HEK293 (cell line): ENCODE data around the gene OSBPL1A.

Source experiments
- CTCF ChIA-PET: fragments of 350-600 bp; formaldehyde crosslinking; extraction: SDS; loops from one replicate; lab custom pipeline; 2021; ENCODE audit warnings: antibody characterized with exemption; lab: Yijun Ruan, JAX
- POLR2A ChIA-PET: fragments of 300-600 bp; formaldehyde crosslinking; extraction: SDS; loops from one replicate; lab custom pipeline; 2020; ENCODE audit warnings: antibody characterized with exemption, inconsistent platforms; lab: Yijun Ruan, JAX
- H3K27ac ChIP-seq: fragments of 200-500 bp; sonication (Bioruptor generic); 2 replicates; pipeline ENCODE4 v1.5.1; 2014; ENCODE audit warnings: low read depth, low read length, control low read depth, inconsistent platforms; ENCODE audit errors: extremely low read depth
- H3K36me3 ChIP-seq, 2 experiments: fragments of 200-500 bp in 1 of 2; sonication (Bioruptor generic) in 1 of 2; 1 replicate in 1 of 2; 2 replicates in 1 of 2; pipeline ENCODE4 v1.5.1; 2014 to 2017; ENCODE audit warnings: inconsistent platforms in 2 of 2, low read length in 2 of 2; ENCODE audit not compliant: control insufficient read depth in 2 of 2, insufficient read depth in 1 of 2
- H3K4me1 ChIP-seq: fragments of 200-500 bp; sonication (Bioruptor generic); 2 replicates; pipeline ENCODE4 v1.5.1; 2014; ENCODE audit warnings: mild to moderate bottlenecking, low read length, inconsistent platforms; ENCODE audit not compliant: control insufficient read depth, insufficient read depth
- H3K4me3 ChIP-seq: 2 replicates; pipeline ENCODE4 v1.5.1; 2011; ENCODE audit warnings: low read depth, mild to moderate bottlenecking, control low read depth, low read length, moderate library complexity
- H3K9me3 ChIP-seq: fragments of 200-500 bp; sonication (Bioruptor generic); 2 replicates; pipeline ENCODE4 v1.5.1; 2014; ENCODE audit warnings: low read depth, low read length, inconsistent platforms; ENCODE audit not compliant: control insufficient read depth, insufficient read depth
- BCL11A ChIP-seq: fragments of 450-650 bp; formaldehyde crosslinking; IDR thresholded peaks from 2 replicates; pipeline ENCODE4 v1.5.1; 2016; ENCODE audit warnings: low read depth, missing biosample characterization, missing genetic modification characterization
- INSM2 ChIP-seq: fragments of 450-650 bp; formaldehyde crosslinking; IDR thresholded peaks from 2 replicates; pipeline ENCODE4 v1.5.1; 2016; ENCODE audit warnings: missing biosample characterization, missing genetic modification characterization
- KLF8 ChIP-seq: fragments of 450-650 bp; formaldehyde crosslinking; IDR thresholded peaks from 2 replicates; pipeline ENCODE4 v1.5.1; 2016; ENCODE audit warnings: missing biosample characterization, missing genetic modification characterization
- OVOL3 ChIP-seq: fragments of 450-650 bp; formaldehyde crosslinking; IDR thresholded peaks from 2 replicates; pipeline ENCODE4 v1.5.1; 2016; ENCODE audit warnings: missing biosample characterization, missing genetic modification characterization
- PRDM1 ChIP-seq: fragments of 450-650 bp; formaldehyde crosslinking; IDR thresholded peaks from 2 replicates; pipeline ENCODE4; 2016; ENCODE audit warnings: missing biosample characterization, missing genetic modification characterization
- SCRT1 ChIP-seq: fragments of 450-650 bp; formaldehyde crosslinking; IDR thresholded peaks from 2 replicates; pipeline ENCODE4 v1.5.1; 2016; ENCODE audit warnings: missing biosample characterization, missing genetic modification characterization, borderline replicate concordance
- SCRT2 ChIP-seq: fragments of 450-650 bp; formaldehyde crosslinking; IDR thresholded peaks from 2 replicates; pipeline ENCODE4 v1.5.1; 2016; ENCODE audit warnings: missing biosample characterization, missing genetic modification characterization
- WT1 ChIP-seq: fragments of 450-650 bp; formaldehyde crosslinking; IDR thresholded peaks from 2 replicates; pipeline ENCODE4 v1.5.1; 2016; ENCODE audit warnings: missing biosample characterization, missing genetic modification characterization
- ZBTB20 ChIP-seq: fragments of 450-650 bp; formaldehyde crosslinking; IDR thresholded peaks from 2 replicates; pipeline ENCODE4 v1.5.1; 2016; ENCODE audit warnings: missing biosample characterization, missing genetic modification characterization
- ZBTB48 ChIP-seq: fragments of 450-650 bp; formaldehyde crosslinking; IDR thresholded peaks from 2 replicates; pipeline ENCODE4 v1.5.1; 2016; ENCODE audit warnings: missing biosample characterization, missing genetic modification characterization
- ZEB2 ChIP-seq: fragments of 450-650 bp; formaldehyde crosslinking; IDR thresholded peaks from 2 replicates; pipeline ENCODE4 v1.5.1; 2016; ENCODE audit warnings: missing biosample characterization, missing genetic modification characterization
- ZNF169 ChIP-seq: fragments of 450-650 bp; formaldehyde crosslinking; IDR thresholded peaks from 2 replicates; pipeline ENCODE4 v1.5.1; 2016; ENCODE audit warnings: missing biosample characterization, missing genetic modification characterization
- ZNF239 ChIP-seq: fragments of 450-650 bp; formaldehyde crosslinking; IDR thresholded peaks from 2 replicates; pipeline ENCODE4 v1.5.1; 2016; ENCODE audit warnings: missing biosample characterization, missing genetic modification characterization
- ZNF248 ChIP-seq: fragments of 450-650 bp; formaldehyde crosslinking; IDR thresholded peaks from 2 replicates; pipeline ENCODE4 v1.5.1; 2017; ENCODE audit warnings: missing biosample characterization, missing genetic modification characterization
- ZNF292 ChIP-seq: fragments of 450-650 bp; formaldehyde crosslinking; IDR thresholded peaks from 2 replicates; pipeline ENCODE4 v1.5.1; 2016; ENCODE audit warnings: low read depth, missing biosample characterization, missing genetic modification characterization, borderline replicate concordance
- ZNF335 ChIP-seq: fragments of 450-650 bp; formaldehyde crosslinking; conservative IDR thresholded peaks from 2 replicates; pipeline ENCODE4 v1.5.1; 2016; ENCODE audit warnings: missing biosample characterization, missing genetic modification characterization
- ZNF561 ChIP-seq: fragments of 450-650 bp; IDR thresholded peaks from 2 replicates; pipeline ENCODE4 v1.5.1; 2018; ENCODE audit warnings: missing biosample characterization, missing genetic modification characterization, borderline replicate concordance
- ZNF571 ChIP-seq: fragments of 450-650 bp; formaldehyde crosslinking; IDR thresholded peaks from 2 replicates; pipeline ENCODE4 v1.5.0; 2017; ENCODE audit warnings: missing biosample characterization, missing genetic modification characterization
- ZNF704 ChIP-seq: fragments of 450-650 bp; formaldehyde crosslinking; IDR thresholded peaks from 2 replicates; pipeline ENCODE4 v1.5.1; 2016; ENCODE audit warnings: missing biosample characterization, missing genetic modification characterization
- ZSCAN30 ChIP-seq: fragments of 450-650 bp; IDR thresholded peaks from 2 replicates; pipeline ENCODE4 v1.5.1; 2018; ENCODE audit warnings: missing biosample characterization, mild to moderate bottlenecking, missing genetic modification characterization, moderate library complexity
- ZSCAN4 ChIP-seq: fragments of 450-650 bp; formaldehyde crosslinking; IDR thresholded peaks from 2 replicates; pipeline ENCODE4 v1.5.1; 2017; ENCODE audit warnings: missing biosample characterization, missing genetic modification characterization
- TF ChIP-seq, protein P1 (sequence below): fragments of 450-650 bp; formaldehyde crosslinking; IDR thresholded peaks from 2 replicates; pipeline ENCODE4 v1.5.1; 2016; ENCODE audit warnings: missing biosample characterization, missing genetic modification characterization
- TF ChIP-seq, protein P2 (sequence below): fragments of 450-650 bp; formaldehyde crosslinking; IDR thresholded peaks from 2 replicates; pipeline ENCODE4 v1.5.1; 2016; ENCODE audit warnings: missing biosample characterization, missing genetic modification characterization

OSBPL1A gene

DNA sequence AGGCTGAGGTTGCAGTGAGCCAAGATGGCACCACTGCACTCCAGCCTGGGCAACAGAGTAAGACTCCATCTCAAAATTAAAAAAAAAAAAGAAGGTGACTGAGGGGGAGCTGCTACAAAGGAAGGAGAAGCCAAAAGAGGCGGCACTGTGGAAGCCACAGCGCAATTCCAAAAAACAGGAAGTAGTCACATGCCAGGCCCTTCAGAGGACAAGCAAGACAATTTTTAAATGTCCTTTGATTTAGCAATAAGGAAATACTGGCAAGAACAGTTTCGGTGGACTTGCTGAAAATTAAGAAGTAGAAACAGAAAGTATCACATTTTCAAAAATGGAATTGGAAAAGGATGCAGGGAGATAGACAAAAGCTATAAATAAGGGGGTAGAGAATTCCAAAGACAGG, 122.8 kb downstream of the OSBPL1A start:
- no peak overlapping the region for H3K4me3 ChIP-seq
- peaks cover 19% of the 10 kb centered on the region for H3K4me1 ChIP-seq
- no peaks in the 10 kb centered on the region for H3K36me3 ChIP-seq
- no peak overlapping the region for H3K27ac ChIP-seq
- no peaks in the 10 kb centered on the region for H3K9me3 ChIP-seq
- TF ChIP-seq ZSCAN4 (tag by site-specific recombination) (no peak), ZNF292 (no peak), ZSCAN30 (tag by site-specific recombination) (no peak), WT1 (tag by site-specific recombination) (no peak), BCL11A (tag by site-specific recombination) (no peak), SCRT1 (no peak)
- TF ChIP-seq, all 188 proteins: peak for 0
- CTCF ChIA-PET, result interaction anchor here (1.0 kb wide), 2 partner anchors 15 to 98 kb away, joined by 3 to 4 read pairs; no protein-coding TSS in a partner anchor
- POLR2A ChIA-PET, result interaction anchor here (1.2 to 1.3 kb wide), 2 partner anchors 9 to 136 kb away, joined by 3 to 6 read pairs; partner anchors contain the start of gene CABYR

- no peak overlapping the region for H3K27ac ChIP-seq
- POLR2A ChIA-PET, result interaction anchor here (1.3 to 2.7 kb wide), 2 partner anchors 10 to 135 kb away, joined by 3 to 18 read pairs; partner anchors contain the start of gene CABYR
- peaks cover 21% of the 10 kb centered on the region for H3K4me1 ChIP-seq
- H3K4me3 ChIP-seq, result no peak overlapping the region
- CTCF ChIA-PET, result interaction anchor here (0.7 to 1.2 kb wide), 2 partner anchors 18 to 97 kb away, joined by 3 read pairs; no protein-coding TSS in a partner anchor
- no peaks in the 10 kb centered on the region for H3K36me3 ChIP-seq
- TF ChIP-seq ZNF248 (tag by site-specific recombination), result no peak
- TF ChIP-seq ZEB2, result no peak
- TF ChIP-seq ZNF239, result no peak
- no peak for TF ChIP-seq ZBTB20 (tag by site-specific recombination)
- no peaks in the 10 kb centered on the region for H3K9me3 ChIP-seq
Observed at GRCh38 chr18:24273596-24273995, 124.0 kb downstream of the OSBPL1A start.

GRCh38 chr18:24272229-24272525, 125.4 kb downstream of the OSBPL1A start:
- CTCF ChIA-PET, result interaction anchor here (0.7 kb wide), 1 partner anchor 40 kb away, joined by 3 read pairs; no protein-coding TSS in a partner anchor
- H3K4me1 ChIP-seq, result peaks cover 11% of the 10 kb centered on the region
- POLR2A ChIA-PET, result interaction anchor here (2.3 to 2.7 kb wide), 2 partner anchors 95 to 133 kb away, joined by 11 to 18 read pairs; partner anchors contain the start of gene CABYR
- H3K36me3 ChIP-seq, result no peaks in the 10 kb centered on the region
- peak overlapping the region; percentile 89 for H3K27ac ChIP-seq
- peak overlapping the region; percentile 76 for H3K4me3 ChIP-seq
- no peaks in the 10 kb centered on the region for H3K9me3 ChIP-seq
- no peak for TF ChIP-seq ZNF169 (tag by site-specific recombination)
- no peak for TF ChIP-seq ZNF571 (tag by site-specific recombination)
- peak; percentile 47; the same call in 1 of the 2 replicates for TF ChIP-seq ZNF335 (tag by site-specific recombination)
- TF ChIP-seq ZNF704 (tag by site-specific recombination), result no peak
- TF ChIP-seq PRDM1, result peak; percentile 74
- 0 out of 2 replicates have a peak, but pooled peaks have one; percentile 26 for TF ChIP-seq INSM2
- no peak for TF ChIP-seq ZNF561 (tag by site-specific recombination)
- TF ChIP-seq, protein P1, sequence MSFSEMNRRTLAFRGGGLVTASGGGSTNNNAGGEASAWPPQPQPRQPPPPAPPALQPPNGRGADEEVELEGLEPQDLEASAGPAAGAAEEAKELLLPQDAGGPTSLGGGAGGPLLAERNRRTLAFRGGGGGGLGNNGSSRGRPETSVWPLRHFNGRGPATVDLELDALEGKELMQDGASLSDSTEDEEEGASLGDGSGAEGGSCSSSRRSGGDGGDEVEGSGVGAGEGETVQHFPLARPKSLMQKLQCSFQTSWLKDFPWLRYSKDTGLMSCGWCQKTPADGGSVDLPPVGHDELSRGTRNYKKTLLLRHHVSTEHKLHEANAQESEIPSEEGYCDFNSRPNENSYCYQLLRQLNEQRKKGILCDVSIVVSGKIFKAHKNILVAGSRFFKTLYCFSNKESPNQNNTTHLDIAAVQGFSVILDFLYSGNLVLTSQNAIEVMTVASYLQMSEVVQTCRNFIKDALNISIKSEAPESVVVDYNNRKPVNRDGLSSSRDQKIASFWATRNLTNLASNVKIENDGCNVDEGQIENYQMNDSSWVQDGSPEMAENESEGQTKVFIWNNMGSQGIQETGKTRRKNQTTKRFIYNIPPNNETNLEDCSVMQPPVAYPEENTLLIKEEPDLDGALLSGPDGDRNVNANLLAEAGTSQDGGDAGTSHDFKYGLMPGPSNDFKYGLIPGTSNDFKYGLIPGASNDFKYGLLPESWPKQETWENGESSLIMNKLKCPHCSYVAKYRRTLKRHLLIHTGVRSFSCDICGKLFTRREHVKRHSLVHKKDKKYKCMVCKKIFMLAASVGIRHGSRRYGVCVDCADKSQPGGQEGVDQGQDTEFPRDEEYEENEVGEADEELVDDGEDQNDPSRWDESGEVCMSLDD, result 0 out of 2 replicates have a peak, but pooled peaks have one; percentile 20
- TF ChIP-seq KLF8 (tag by site-specific recombination), result 0 out of 2 replicates have a peak, but pooled peaks have one; percentile 16
- no peak for TF ChIP-seq OVOL3 (tag by site-specific recombination)
- TF ChIP-seq SCRT2 (tag by site-specific recombination), result no peak
- TF ChIP-seq ZBTB48 (tag by site-specific recombination), result no peak
- TF ChIP-seq, protein P2, sequence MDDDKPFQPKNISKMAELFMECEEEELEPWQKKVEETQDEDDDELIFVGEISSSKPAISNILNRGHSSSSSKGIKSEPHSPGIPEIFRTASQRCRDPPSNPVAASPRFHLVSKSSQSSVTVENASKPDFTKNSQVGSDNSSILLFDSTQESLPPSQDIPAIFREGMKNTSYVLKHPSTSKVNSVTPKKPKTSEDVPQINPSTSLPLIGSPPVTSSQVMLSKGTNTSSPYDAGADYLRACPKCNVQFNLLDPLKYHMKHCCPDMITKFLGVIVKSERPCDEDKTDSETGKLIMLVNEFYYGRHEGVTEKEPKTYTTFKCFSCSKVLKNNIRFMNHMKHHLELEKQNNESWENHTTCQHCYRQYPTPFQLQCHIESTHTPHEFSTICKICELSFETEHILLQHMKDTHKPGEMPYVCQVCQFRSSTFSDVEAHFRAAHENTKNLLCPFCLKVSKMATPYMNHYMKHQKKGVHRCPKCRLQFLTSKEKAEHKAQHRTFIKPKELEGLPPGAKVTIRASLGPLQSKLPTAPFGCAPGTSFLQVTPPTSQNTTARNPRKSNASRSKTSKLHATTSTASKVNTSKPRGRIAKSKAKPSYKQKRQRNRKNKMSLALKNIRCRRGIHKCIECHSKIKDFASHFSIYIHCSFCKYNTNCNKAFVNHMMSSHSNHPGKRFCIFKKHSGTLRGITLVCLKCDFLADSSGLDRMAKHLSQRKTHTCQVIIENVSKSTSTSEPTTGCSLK (tag by site-specific recombination), result no peak
